Measurements from ENCODE around the gene SPTBN5.

SPTBN5 gene

DNA sequence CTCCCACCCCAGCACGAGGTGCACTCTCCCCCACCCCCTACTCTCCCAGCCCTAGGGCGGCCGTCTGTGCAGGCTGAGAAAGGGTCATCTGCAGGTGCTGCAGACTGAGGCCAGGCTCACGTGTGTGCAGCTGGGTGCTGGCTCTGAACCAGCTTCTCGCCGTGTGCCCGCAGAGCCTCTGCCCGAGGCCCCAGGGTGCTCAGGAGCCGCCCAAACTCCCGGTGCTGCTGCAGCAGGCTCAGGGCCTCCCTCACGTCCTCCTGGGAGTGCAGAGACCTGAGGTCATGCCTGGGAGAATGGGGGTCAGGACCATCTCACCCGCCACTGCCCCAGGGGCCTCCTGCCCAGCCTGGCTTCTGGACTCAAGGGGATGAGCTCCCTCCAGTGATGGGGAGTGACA, 17.2 kb downstream of the SPTBN5 start:
- Mint-ChIP-seq H3K9me3 (no peaks in the 10 kb centered on the region), H3K27ac (no peak overlapping the region), H3K4me3 (no peak overlapping the region)

DNA sequence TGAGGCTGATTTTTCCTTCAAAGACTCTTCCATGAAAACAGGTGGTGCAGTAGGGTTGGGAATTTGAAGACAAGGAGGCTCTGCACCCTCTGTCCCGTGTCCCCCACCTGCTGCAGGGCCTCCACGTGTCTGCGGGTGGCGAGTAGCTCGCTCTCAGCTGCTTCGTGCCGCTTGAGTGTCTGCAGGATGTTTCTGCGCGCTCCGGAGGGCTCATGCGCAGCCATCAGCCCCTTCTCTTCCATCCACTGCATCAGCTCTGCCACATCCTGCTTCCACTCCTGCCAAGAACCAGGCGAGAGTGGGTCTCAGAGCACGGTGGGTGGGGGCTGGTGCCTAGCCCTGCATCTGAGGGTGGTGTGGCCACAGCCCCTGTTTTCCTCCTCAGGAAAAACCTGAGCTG, 17.8 kb downstream of the SPTBN5 start:
- Mint-ChIP-seq H3K4me3 (no peak overlapping the region), H3K36me3 (ENCODE audit: low read depth) (no peaks in the 10 kb centered on the region), H3K27ac (no peak overlapping the region), H3K27me3 (ENCODE audit: low read depth, poor library complexity) (peaks cover 37% of the 10 kb centered on the region), H3K9me3 (no peaks in the 10 kb centered on the region), H3K4me1 (peaks cover 23% of the 10 kb centered on the region)
- DNase-seq: no peak
- TF ChIP-seq, protein P1, sequence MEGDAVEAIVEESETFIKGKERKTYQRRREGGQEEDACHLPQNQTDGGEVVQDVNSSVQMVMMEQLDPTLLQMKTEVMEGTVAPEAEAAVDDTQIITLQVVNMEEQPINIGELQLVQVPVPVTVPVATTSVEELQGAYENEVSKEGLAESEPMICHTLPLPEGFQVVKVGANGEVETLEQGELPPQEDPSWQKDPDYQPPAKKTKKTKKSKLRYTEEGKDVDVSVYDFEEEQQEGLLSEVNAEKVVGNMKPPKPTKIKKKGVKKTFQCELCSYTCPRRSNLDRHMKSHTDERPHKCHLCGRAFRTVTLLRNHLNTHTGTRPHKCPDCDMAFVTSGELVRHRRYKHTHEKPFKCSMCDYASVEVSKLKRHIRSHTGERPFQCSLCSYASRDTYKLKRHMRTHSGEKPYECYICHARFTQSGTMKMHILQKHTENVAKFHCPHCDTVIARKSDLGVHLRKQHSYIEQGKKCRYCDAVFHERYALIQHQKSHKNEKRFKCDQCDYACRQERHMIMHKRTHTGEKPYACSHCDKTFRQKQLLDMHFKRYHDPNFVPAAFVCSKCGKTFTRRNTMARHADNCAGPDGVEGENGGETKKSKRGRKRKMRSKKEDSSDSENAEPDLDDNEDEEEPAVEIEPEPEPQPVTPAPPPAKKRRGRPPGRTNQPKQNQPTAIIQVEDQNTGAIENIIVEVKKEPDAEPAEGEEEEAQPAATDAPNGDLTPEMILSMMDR (IDR thresholded peaks at IDR 0.05): no peak

More for the DNA sequence above, 17.2 kb downstream of the SPTBN5 start:
- H3K27me3 Mint-ChIP-seq (ENCODE audit: low read depth, poor library complexity): peaks cover 44% of the 10 kb centered on the region
- H3K4me1 Mint-ChIP-seq: peaks cover 26% of the 10 kb centered on the region
- TF ChIP-seq, protein P1 (IDR thresholded peaks at IDR 0.05): no peak
- H3K36me3 Mint-ChIP-seq (ENCODE audit: low read depth): no peaks in the 10 kb centered on the region
- no peak for DNase-seq

DNA sequence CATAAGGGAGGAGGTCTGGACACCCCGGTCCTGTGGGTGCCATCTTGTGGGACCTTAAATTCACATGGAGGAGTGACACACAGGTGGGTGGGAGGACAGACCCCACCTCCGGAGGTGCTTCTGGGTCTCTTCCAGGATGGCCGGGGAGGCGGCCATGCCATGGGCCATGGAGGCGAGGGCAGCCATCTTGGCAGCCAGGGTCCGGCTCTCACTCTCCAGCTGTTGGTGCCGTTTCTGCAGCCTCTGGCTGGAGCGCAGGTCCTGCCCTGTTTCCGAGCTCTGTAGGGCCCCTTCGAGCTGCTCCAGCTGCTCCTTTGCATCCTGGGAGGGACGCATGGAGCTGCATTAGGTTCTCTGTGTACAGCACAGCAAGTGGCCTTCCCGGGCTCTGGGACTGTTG, 19.1 kb downstream of the SPTBN5 start:
- DNase-seq: no peak
- no peaks in the 10 kb centered on the region for H3K36me3 Mint-ChIP-seq (ENCODE audit: low read depth)
- H3K27ac Mint-ChIP-seq: no peak overlapping the region
- TF ChIP-seq, protein P1 (IDR thresholded peaks at IDR 0.05): no peak
- peaks cover 30% of the 10 kb centered on the region for H3K4me1 Mint-ChIP-seq
- no peaks in the 10 kb centered on the region for H3K9me3 Mint-ChIP-seq
- H3K4me3 Mint-ChIP-seq: no peak overlapping the region
- peaks cover 24% of the 10 kb centered on the region for H3K27me3 Mint-ChIP-seq (ENCODE audit: low read depth, poor library complexity)

DNA sequence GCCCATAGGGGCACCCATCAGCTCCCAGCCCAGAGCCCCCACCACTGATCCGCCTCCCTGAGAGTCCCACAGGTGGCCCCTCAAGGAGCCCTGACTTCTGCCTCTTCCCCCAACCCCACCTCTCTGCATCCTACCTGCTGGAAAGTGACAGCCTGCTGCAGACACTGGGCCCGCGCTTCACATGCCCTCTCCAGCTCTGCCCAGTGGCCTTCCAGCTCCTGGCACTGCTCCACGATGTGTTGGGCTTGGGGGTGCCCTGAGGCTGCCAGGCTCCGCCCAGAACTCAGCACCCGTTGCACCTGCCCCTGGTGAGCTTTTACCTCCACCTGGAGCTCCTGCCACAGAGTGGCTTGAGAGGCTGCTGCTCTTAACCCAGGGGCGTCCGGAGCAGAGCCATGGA, 20.1 kb downstream of the SPTBN5 start:
- Mint-ChIP-seq H3K27ac (no peak overlapping the region), H3K36me3 (ENCODE audit: low read depth) (no peaks in the 10 kb centered on the region), H3K27me3 (ENCODE audit: low read depth, poor library complexity) (peaks cover 23% of the 10 kb centered on the region), H3K4me3 (no peak overlapping the region), H3K4me1 (peaks cover 36% of the 10 kb centered on the region), H3K9me3 (no peaks in the 10 kb centered on the region)
- DNase-seq: no peak
- TF ChIP-seq, protein P1 (IDR thresholded peaks at IDR 0.05): no peak

DNA sequence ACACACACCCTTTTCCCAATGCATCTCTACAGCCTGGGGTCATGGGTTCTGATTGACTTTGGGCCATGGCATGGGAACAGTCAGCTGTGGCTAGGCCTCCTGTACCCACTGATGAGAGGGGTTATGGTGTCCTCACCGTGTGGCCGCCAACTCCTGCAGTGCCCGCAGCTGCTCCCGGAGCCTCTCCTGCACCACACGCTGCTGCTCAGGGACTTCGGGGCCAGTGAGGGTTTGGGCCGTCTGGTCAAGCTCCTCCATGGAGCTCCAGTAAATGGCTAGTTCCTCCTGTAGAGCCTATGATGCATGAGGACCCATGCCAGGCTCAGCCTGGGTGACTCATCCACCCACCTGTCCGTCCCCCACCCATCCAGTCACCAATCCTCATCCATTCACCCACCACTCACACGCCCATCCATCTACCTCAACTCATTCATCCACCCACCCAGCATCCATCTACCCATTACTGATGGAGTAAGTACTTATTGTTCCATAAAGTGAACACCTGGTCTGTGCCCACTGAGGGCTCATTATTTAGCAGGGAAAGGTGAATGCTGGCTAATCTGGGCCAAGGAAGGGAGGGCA, 21.6 kb downstream of the SPTBN5 start:
- no peak for DNase-seq
- TF ChIP-seq, protein P1 (IDR thresholded peaks at IDR 0.05): no peak
- Mint-ChIP-seq H3K4me3 (no peak overlapping the region), H3K9me3 (no peaks in the 10 kb centered on the region), H3K27me3 (ENCODE audit: low read depth, poor library complexity) (peaks cover 19% of the 10 kb centered on the region), H3K4me1 (peaks cover 42% of the 10 kb centered on the region), H3K36me3 (ENCODE audit: low read depth) (no peaks in the 10 kb centered on the region), H3K27ac (no peak overlapping the region)

DNA sequence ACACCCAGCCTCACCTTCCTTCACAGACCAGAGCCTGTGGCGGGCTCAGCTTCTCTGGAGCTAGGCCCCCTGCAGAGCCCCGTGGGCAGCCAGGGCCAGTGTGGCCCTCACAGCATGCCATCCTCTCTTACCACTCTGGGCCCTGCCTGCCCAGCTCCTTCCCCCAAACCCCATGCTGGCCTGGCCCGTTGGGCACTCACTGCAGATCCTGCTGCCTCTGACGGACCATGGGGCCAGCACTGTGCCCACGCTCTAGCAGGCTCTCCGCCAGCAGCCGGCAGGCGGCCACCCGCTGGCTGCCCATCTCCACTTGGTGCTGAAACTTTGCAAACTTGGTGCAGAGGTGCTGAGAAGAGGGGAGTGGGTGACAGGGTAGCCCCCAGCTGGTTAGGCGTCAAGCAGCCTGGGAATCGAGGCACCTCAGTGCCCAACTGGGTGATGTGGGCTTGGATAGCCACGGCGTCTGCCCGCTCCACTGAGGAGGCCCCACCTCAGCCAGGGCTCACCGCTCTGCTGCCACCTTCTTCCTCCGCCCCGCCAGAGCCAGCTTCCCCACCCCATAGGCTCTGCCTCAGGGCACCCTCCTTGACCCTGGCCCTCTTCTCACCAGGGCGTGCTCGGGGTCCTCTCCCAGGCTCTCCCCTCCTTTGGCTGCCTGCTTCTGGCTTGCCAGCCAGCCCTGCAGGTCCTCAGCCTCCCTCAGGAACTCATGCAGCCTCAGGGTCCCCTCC, 22.5 kb downstream of the SPTBN5 start:
- DNase-seq: no peak
- Mint-ChIP-seq H3K4me1 (peaks cover 45% of the 10 kb centered on the region), H3K4me3 (no peak overlapping the region), H3K36me3 (ENCODE audit: low read depth) (no peaks in the 10 kb centered on the region), H3K27ac (no peak overlapping the region), H3K9me3 (no peaks in the 10 kb centered on the region), H3K27me3 (ENCODE audit: low read depth, poor library complexity) (peaks cover 19% of the 10 kb centered on the region)
- TF ChIP-seq, protein P1 (IDR thresholded peaks at IDR 0.05): no peak
